SK-N-SH (cell line): ENCODE data around the gene TFCP2.

Source experiments
- EP300 ChIP-seq, 2 experiments: IDR thresholded peaks; 2 replicates each; pipeline versions ENCODE4 v1.4.0 to v1.6.1; 2012; ENCODE audit warnings: borderline replicate concordance in 1 of 2, low read depth in 1 of 2, low read length in 1 of 2
- FOXJ3 ChIP-seq: sonication (generic); formaldehyde crosslinking; IDR thresholded peaks from 2 replicates; pipeline ENCODE4 v1.5.1; 2020; ENCODE audit warnings: mild to moderate bottlenecking, missing genetic modification reagents
- NFIC ChIP-seq: IDR thresholded peaks from 2 replicates; pipeline ENCODE4 v1.4.0; 2012; ENCODE audit warnings: borderline replicate concordance
- RFX5 ChIP-seq: IDR thresholded peaks from 2 replicates; pipeline ENCODE4 v1.6.1; 2012; ENCODE audit warnings: mild to moderate bottlenecking, improper control_type of control experiment, low read length
- SIN3A ChIP-seq: IDR thresholded peaks from 2 replicates; pipeline ENCODE4 v1.6.1; 2012; ENCODE audit warnings: low read depth, mild to moderate bottlenecking, low read length, moderate library complexity, borderline replicate concordance
- TCF12 ChIP-seq: IDR thresholded peaks from 2 replicates; pipeline ENCODE4 v1.4.0; 2012
- TF ChIP-seq, protein P1 (sequence below): fragments of 200-600 bp; sonication (generic); IDR thresholded peaks from 2 replicates; pipeline ENCODE4 v1.6.1; 2017; ENCODE audit warnings: antibody characterized with exemption, mild to moderate bottlenecking, moderate library complexity
- TF ChIP-seq, protein P2 (sequence below): IDR thresholded peaks from 2 replicates; pipeline ENCODE4; 2012

DNA sequence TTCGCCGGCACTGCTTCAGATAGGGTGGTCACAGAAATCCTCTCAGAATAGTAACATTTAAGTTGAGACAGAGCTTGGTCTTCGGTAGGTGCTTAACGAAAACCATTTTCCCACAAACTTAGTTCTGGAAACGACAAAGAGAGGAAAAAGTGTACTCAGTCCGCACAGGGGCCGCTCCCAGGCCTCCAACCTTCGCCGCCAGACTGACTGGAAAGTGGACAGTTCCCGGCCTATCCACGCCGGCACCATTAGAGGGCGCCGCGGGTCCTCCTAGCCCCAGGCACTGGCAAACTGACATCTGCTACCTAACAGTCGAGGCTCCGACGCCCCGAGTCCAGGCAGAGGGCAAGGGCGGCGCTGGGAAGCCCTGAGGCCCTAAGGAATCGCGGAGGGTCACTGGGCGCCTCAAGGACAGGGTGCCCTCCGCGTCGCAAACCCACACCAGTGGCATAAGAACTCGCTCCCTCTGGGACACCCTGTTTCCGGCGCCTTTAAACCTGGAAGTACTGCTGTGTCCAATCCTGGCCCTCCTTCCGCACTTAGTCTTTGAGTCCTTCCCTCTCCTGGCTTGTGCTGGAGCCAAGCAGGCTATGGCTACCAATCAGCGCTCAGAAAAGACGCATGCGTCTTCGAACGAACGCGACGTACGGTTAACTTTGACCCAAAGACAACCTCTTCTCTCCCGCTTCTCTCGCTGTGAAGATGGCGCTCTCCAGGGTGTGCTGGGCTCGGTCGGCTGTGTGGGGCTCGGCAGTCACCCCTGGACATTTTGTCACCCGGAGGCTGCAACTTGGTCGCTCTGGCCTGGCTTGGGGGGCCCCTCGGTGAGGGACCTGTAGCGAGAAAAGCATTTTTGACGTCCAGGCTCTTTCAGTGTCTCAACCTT lies 125.0 kb downstream of the TFCP2 start, which contains the start of gene LETMD1:
- TF ChIP-seq, protein P1, sequence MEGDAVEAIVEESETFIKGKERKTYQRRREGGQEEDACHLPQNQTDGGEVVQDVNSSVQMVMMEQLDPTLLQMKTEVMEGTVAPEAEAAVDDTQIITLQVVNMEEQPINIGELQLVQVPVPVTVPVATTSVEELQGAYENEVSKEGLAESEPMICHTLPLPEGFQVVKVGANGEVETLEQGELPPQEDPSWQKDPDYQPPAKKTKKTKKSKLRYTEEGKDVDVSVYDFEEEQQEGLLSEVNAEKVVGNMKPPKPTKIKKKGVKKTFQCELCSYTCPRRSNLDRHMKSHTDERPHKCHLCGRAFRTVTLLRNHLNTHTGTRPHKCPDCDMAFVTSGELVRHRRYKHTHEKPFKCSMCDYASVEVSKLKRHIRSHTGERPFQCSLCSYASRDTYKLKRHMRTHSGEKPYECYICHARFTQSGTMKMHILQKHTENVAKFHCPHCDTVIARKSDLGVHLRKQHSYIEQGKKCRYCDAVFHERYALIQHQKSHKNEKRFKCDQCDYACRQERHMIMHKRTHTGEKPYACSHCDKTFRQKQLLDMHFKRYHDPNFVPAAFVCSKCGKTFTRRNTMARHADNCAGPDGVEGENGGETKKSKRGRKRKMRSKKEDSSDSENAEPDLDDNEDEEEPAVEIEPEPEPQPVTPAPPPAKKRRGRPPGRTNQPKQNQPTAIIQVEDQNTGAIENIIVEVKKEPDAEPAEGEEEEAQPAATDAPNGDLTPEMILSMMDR: peak; percentile 93
- TF ChIP-seq RFX5: peak; percentile 40; the same call in 1 of the 2 replicates
- no peak for TF ChIP-seq EP300 (IDR thresholded peaks at IDR 0.05; ENCODE audit: borderline replicate concordance in 1 of 2, low read depth in 1 of 2, low read length in 1 of 2)
- TF ChIP-seq, protein P2, sequence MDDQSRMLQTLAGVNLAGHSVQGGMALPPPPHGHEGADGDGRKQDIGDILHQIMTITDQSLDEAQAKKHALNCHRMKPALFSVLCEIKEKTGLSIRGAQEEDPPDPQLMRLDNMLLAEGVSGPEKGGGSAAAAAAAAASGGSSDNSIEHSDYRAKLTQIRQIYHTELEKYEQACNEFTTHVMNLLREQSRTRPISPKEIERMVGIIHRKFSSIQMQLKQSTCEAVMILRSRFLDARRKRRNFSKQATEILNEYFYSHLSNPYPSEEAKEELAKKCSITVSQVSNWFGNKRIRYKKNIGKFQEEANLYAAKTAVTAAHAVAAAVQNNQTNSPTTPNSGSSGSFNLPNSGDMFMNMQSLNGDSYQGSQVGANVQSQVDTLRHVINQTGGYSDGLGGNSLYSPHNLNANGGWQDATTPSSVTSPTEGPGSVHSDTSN: no peak; the same call in 1 of the 2 replicates
- TF ChIP-seq FOXJ3: no peak
- TF ChIP-seq TCF12: peak; percentile 32; the same call in 1 of the 2 replicates
- TF ChIP-seq SIN3A: peak; percentile 86
- TF ChIP-seq NFIC: peak; percentile 31; the same call in 1 of the 2 replicates
